GM10248 (cell line): Measurements from ENCODE around the gene METRN.

Source experiments
- CTCF ChIA-PET: fragments of 300-600 bp; sonication (Branson Sonifier 250); formaldehyde crosslinking; extraction: SDS; loops from one replicate; lab custom pipeline; 2021; ENCODE audit warnings: antibody characterized with exemption; lab: Yijun Ruan, JAX
- POLR2A ChIA-PET: fragments of 350-650 bp; sonication (Branson Sonifier 250); formaldehyde crosslinking; extraction: SDS; loops from one replicate; lab custom pipeline; 2020; ENCODE audit warnings: antibody characterized with exemption; lab: Yijun Ruan, JAX
- DNase-seq: peaks from one replicate; pipeline ENCODE4 v3.0.0; 2012; ENCODE audit errors: extremely low spot score
- TF ChIP-seq, protein P1 (sequence below): IDR thresholded peaks from 2 replicates; pipeline ENCODE4 v1.5.1; 2012; ENCODE audit warnings: mild to moderate bottlenecking, low read depth; ENCODE audit errors: extremely low read depth, missing control alignments, control extremely low read depth

Gene METRN

DNA sequence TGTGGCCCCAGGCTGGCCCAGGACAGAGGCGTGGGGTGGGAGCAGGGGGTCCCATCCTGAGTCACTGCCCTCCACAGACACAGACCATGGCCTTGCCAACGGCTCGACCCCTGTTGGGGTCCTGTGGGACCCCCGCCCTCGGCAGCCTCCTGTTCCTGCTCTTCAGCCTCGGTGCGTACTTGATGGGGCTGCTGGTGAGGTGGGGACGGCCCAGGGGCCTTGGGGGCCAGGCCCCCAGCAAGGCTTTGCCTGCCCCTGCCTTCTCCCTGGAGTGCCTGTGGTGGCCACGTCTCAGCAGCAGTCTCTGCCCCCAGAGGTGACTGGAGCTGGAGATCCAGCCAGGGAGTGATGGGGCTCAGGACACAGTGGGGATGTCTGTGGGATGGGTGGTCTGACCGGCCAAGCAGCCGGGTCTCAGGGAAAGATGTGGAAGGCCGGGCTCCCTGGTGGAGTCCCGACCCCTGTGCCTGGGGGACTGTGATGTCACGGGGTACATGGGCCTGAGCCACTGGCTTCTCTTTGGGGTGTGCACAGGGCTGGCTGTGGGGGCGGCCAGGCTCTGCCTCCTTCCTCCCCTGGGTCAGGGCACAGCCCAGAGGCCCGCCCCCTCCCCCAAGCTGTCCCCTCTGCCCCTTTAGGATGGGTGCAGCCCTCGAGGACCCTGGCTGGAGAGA lies 47.8 kb downstream of the METRN start:
- DNase-seq: no peak
- POLR2A ChIA-PET: no interaction called here
- CTCF ChIA-PET: no interaction called here
- TF ChIP-seq, protein P1, sequence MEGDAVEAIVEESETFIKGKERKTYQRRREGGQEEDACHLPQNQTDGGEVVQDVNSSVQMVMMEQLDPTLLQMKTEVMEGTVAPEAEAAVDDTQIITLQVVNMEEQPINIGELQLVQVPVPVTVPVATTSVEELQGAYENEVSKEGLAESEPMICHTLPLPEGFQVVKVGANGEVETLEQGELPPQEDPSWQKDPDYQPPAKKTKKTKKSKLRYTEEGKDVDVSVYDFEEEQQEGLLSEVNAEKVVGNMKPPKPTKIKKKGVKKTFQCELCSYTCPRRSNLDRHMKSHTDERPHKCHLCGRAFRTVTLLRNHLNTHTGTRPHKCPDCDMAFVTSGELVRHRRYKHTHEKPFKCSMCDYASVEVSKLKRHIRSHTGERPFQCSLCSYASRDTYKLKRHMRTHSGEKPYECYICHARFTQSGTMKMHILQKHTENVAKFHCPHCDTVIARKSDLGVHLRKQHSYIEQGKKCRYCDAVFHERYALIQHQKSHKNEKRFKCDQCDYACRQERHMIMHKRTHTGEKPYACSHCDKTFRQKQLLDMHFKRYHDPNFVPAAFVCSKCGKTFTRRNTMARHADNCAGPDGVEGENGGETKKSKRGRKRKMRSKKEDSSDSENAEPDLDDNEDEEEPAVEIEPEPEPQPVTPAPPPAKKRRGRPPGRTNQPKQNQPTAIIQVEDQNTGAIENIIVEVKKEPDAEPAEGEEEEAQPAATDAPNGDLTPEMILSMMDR: no peak

GRCh38 chr16:763369-764183 lies 48.7 kb downstream of the METRN start:
- CTCF ChIA-PET: no interaction called here
- POLR2A ChIA-PET: no interaction called here
- no peak for DNase-seq
- TF ChIP-seq, protein P1: no peak

- ChIA-PET CTCF (no interaction called here), POLR2A (no interaction called here)
- DNase-seq: no peak
- TF ChIP-seq, protein P1: no peak
These were observed 49.3 kb downstream of the METRN start for GRCh38 chr16:764184-764750.

DNA sequence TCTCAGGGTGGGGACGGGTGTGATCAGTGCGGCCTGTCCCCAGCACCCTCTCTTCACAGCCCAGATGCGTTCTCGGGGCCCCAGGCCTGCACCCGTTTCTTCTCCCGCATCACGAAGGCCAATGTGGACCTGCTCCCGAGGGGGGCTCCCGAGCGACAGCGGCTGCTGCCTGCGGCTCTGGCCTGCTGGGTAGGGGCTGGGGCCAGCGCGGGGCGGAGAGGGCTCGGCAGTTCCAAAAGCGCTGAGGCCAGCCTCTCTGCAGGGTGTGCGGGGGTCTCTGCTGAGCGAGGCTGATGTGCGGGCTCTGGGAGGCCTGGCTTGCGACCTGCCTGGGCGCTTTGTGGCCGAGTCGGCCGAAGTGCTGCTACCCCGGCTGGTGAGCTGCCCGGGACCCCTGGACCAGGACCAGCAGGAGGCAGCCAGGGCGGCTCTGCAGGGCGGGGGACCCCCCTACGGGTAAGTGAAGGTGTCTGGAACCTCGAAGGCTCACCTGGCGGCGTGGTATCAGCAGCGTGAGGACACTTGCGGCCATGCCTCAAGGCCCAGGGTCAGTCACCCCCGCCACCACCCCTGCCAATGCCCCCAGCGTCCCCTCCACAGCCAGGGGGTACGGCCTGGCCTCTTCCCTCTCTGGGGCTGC lies 50.0 kb downstream of the METRN start:
- TF ChIP-seq, protein P1: no peak
- POLR2A ChIA-PET: no interaction called here
- DNase-seq: no peak
- CTCF ChIA-PET: no interaction called here

- TF ChIP-seq, protein P1: no peak
- POLR2A ChIA-PET: no interaction called here
- no peak for DNase-seq
- CTCF ChIA-PET: no interaction called here
These were observed 50.6 kb downstream of the METRN start for GRCh38 chr16:765488-765865.
